GM12864 (cell line): ENCODE data around the gene SZRD1.

Experiments
- DNase-seq: peaks from one replicate; pipeline ENCODE4 v3.0.0-alpha.2; 2011; ENCODE audit warnings: low read depth
- H3K4me3 ChIP-seq: 2 replicates; pipeline ENCODE4 v1.5.1; 2011; ENCODE audit warnings: mild to moderate bottlenecking, low read depth, low read length, control low read depth
- CTCF ChIP-seq: IDR thresholded peaks from 2 replicates; pipeline ENCODE4 v1.5.1; 2011; ENCODE audit warnings: low read depth, mild to moderate bottlenecking, moderate library complexity, low read length, control low read depth, inconsistent platforms; ENCODE audit errors: missing control alignments

The SZRD1 gene

GRCh38 chr1:16430606-16431005 is 63.6 kb downstream of the SZRD1 start:
- no peak for DNase-seq
- H3K4me3 ChIP-seq = no peak overlapping the region
- TF ChIP-seq CTCF = no peak

- no peak overlapping the region for H3K4me3 ChIP-seq
- no peak for DNase-seq
- TF ChIP-seq CTCF = no peak
These were observed 66.0 kb downstream of the SZRD1 start for GRCh38 chr1:16433030-16433429.

- no peak overlapping the region for H3K4me3 ChIP-seq
- DNase-seq = no peak
- no peak for TF ChIP-seq CTCF
These were observed 67.0 kb downstream of the SZRD1 start for GRCh38 chr1:16434007-16434406.

GRCh38 chr1:16434501-16434900 is 67.5 kb downstream of the SZRD1 start:
- TF ChIP-seq CTCF = no peak
- no peak overlapping the region for H3K4me3 ChIP-seq
- no peak for DNase-seq

- DNase-seq = no peak
- no peak for TF ChIP-seq CTCF
- H3K4me3 ChIP-seq = no peak within 1 kb of the TSS
These were observed 70.0 kb downstream of the SZRD1 start, which contains the start of gene SPATA21 for GRCh38 chr1:16436946-16437474. Gene SPATA21, minus strand, starts transcription at chr1:16437424. Its CDS starts 6,053 bp downstream, at chr1:16431371.

- TF ChIP-seq CTCF = no peak
- H3K4me3 ChIP-seq = no peak overlapping the region
- DNase-seq = no peak
These were observed 71.5 kb downstream of the SZRD1 start for GRCh38 chr1:16438516-16438915.

GRCh38 chr1:16438924-16439323 is 71.9 kb downstream of the SZRD1 start:
- no peak overlapping the region for H3K4me3 ChIP-seq
- no peak for TF ChIP-seq CTCF
- no peak for DNase-seq
